Motor neuron (in vitro differentiated cells): Measurements from ENCODE around the gene CHM. TPM values are rescaled to one million over a fixed set of nuclear protein-coding genes. Genes with fewer than 3 reads are reported as not detected.
"Not testable (repeated sequence)": the region's sequence is repeated elsewhere in the genome, so short reads cannot be mapped to it uniquely, and the experiment has no call there.

ENCODE experiments used
- ATAC-seq, 8 experiments: fragments of 200-7000 bp; cut with Tn5 transposase; replicated peaks in 6 of 8; 2 replicates each; pipeline ENCODE4 v1.8.0; 2021; ENCODE audit warnings: mild to moderate bottlenecking in 8 of 8, moderate library complexity in 8 of 8
- H3K27ac ChIP-seq, 2 donors: fragments of 250-450 bp; sonication (Bioruptor Pico); 2 replicates each; pipeline ENCODE4 v1.9.0; 2021; ENCODE audit warnings: antibody characterized with exemption in 2 of 2, mild to moderate bottlenecking in 2 of 2, moderate library complexity in 1 of 2
- H3K4me1 ChIP-seq, 2 donors: fragments of 250-450 bp; sonication (Bioruptor Pico); replicated peaks in 1 of 2; 2 replicates each; pipeline ENCODE4 v1.6.1; 2021; ENCODE audit warnings: antibody characterized with exemption in 2 of 2, mild to moderate bottlenecking in 2 of 2, moderate library complexity in 1 of 2
- H3K4me3 ChIP-seq, 5 donors: fragments of 250-450 bp; sonication (Bioruptor Pico); 2 replicates each; pipeline ENCODE4 v1.9.0; 2021; ENCODE audit warnings: antibody characterized with exemption in 5 of 5, mild to moderate bottlenecking in 5 of 5, moderate library complexity in 4 of 5
- whole genome bisulfite sequencing, 10 experiments: fragments of 450-650 bp; shearing (Covaris generic); methylation state at CpG; one replicate each; pipeline ENCODE4 v1.0.0; 2022; 5-methylcytosine and 5-hydroxymethylcytosine counted together
- in situ Hi-C, 9 experiments: fragments of 400-800 bp; cut with MboI; loops; one replicate each; pipeline ENCODE4 v1.15.0; 2021; ENCODE audit warnings: low sequenced_read_pairs in 9 of 9, low pct_unique_long_range_greater_than_20kb in 2 of 9; ENCODE audit not compliant: unreplicated experiment in 9 of 9
- total RNA-seq, 8 experiments: library from RNA; unstranded; fragments of 300-600 nt; gene quantifications; 2 replicates each; pipeline versions ENCODE4 v1.2.3 to v1.2.4, GENCODE V29; 2022

CHM gene
- total RNA-seq, 8 experiments from 2014 or later: 10.8 to 44.6 (median 25.4) TPM

DNA sequence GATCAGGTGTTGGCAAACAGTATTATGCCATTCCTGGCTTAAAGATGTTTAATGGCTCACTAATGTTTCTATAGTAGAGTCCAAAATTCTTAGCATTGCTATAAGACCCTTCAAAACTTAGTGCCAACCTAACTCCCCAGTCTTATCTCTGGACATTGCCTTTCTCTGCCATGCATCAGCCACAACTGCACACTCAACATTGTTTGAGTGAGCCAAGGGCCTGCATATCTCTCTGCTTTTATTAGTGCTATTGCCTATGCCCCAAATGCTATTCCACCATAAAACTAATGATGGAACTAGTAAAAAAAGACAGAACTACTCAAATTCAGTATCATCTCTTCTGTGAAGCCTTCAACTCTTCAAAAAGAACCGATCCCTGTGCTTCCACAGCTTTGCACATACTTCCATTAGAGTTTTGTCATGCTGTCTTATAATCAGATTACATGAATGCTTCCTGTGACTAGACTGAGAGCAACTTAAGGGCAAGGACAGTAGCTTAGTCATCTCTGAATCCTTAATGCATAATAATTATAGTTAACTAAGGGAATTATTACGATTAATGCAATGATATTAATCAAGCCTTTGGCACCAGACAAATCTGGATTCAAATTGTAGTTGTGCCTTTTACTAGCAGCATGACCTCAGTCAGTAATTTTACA is 53.7 kb downstream of the CHM start:
- no peak overlapping the region for H3K27ac ChIP-seq
- H3K4me1 ChIP-seq: no peaks in the 10 kb centered on the region
- in situ Hi-C loops: no loop called here
- no peak overlapping the region for H3K4me3 ChIP-seq
- WGBS, 10 experiments: 0 to 93% methylated on average over 1 to 2 of the region's 2 CpGs; no CpG with 5 or more reads in 8 of the 10 experiments
- peak in 1 of 8 experiments; percentile 26 for ATAC-seq

DNA sequence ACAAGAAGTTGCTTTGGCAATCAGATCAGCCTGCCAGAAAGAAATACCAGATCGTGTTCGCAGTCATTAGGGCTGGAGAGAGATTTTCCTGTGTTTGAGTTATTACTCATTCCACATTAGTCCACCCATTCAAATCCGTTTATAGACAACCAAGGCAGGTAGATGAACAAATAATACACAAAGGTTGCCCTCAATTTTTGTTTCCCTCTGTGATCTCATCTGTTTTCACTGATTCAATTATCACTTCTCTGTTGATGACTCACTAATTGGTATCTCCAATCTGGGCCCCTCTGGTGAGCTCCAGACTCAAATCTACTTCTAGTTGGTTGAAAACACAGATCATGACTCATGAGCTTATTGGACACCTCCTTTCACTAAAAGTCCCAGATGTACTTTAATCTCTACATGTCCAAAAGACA is 54.5 kb downstream of the CHM start:
- no peak overlapping the region for H3K4me3 ChIP-seq
- WGBS, 10 experiments: 26 to 100% (median 80%) methylated on average over 1 to 3 of the region's 3 CpGs; no CpG with 5 or more reads in 5 of the 10 experiments
- ATAC-seq: peak in 6 of 8 experiments; percentile 44 to 84 (median 48)
- H3K4me1 ChIP-seq: no peaks in the 10 kb centered on the region
- in situ Hi-C loops: no loop called here
- H3K27ac ChIP-seq: no peak overlapping the region

DNA sequence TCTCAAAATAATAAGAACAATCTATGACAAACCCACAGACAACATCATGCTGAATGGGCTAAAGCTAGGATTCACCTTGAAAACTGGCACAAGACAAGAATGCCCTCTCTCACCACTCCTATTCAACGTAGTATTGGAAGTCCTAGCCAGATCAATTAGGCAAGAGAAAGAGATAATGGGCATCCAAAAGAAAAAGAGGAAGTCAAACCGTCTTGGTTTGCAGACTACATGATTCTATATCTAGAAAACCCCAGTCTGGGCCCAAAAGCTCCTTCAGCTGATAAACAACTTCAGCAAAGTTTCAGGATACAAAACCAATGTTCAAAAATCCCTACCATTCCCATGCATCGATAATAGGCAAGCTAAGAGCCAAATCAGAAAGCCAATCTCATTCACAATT is 59.0 kb downstream of the CHM start:
- WGBS, 10 experiments: 75 to 100% (median 100%) methylated on average over 1 to 3 of the region's 3 CpGs; no CpG with 5 or more reads in 3 of the 10 experiments
- no peak overlapping the region for H3K27ac ChIP-seq
- in situ Hi-C loops: no loop called here
- no peak for ATAC-seq
- H3K4me3 ChIP-seq: no peak overlapping the region
- H3K4me1 ChIP-seq: no peaks in the 10 kb centered on the region

DNA sequence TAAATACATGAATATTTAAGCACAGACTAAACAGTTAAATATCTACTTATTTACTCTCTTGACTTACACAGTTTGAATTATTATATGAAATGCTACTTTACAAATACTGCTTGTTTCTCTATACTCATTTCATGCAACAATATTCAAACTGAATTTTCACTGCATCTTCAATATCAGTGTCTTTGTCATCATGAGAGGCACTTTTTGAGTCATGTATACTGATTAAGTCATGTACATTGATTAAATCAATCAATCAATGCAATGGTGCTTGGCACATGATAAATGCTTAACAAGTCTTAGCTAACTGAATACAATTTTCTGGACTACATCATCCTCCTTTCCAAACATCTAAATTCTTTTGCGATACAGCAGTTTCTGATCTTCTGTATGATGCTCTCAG is 67.1 kb downstream of the CHM start:
- H3K4me3 ChIP-seq: no peak overlapping the region
- 71 to 100% (median 88%) methylated on average over 1 of the region's 1 CpG; no CpG with 5 or more reads in 5 of the 10 experiments for WGBS, 10 experiments
- ATAC-seq: no peak
- in situ Hi-C loops: no loop called here
- no peak overlapping the region for H3K27ac ChIP-seq
- no peaks in the 10 kb centered on the region for H3K4me1 ChIP-seq

DNA sequence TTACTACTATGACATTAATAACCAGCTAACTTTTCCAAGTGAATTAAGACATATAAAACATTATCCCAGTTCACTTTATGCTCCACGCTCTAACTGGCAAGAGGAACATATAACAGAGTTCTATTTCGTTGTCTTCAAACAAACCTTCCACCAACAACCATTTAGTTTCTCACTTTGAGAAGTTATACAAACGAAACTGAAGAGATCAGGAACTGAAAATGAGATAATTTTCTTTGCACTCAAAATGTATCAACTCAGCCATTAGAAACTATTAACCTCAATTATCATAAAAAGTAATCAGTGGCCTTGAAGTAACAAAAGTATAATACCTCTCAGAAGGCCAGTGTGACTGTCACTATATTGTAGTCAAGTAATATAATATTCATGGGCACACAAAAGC is 70.1 kb downstream of the CHM start:
- Histone ChIP-seq H3K4me3 (no peak overlapping the region), H3K27ac (no peak overlapping the region), H3K4me1 (no peaks in the 10 kb centered on the region)
- 29 to 100% (median 95%) methylated on average over 1 to 3 of the region's 3 CpGs; no CpG with 5 or more reads in 3 of the 10 experiments for WGBS, 10 experiments
- ATAC-seq: no peak
- in situ Hi-C loops: no loop called here

DNA sequence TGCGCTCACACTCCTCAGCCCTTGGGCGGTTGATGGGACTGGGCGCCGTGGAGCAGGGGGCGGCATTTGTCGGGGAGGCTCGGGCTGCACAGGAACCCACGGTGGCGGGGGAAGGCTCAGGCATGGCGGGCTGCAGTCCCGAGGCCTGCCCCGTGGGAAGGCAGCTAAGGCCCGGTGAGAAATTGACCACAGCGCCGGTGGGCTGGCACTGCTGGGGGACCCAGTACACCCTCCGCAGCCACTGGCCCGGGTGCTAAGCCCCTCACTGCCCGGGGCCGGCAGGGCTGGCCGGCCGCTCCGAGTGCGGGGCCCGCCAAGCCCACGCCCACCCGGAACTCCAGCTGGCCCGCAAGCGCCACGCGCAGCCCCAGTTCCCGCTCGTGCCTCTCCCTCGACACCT is 75.0 kb downstream of the CHM start:
- H3K4me3 ChIP-seq, H3K27ac ChIP-seq, ATAC-seq, H3K4me1 ChIP-seq, in situ Hi-C loops: not testable (repeated sequence)
- WGBS, 10 experiments: no CpG with 5 or more reads among the region's 33 CpGs

DNA sequence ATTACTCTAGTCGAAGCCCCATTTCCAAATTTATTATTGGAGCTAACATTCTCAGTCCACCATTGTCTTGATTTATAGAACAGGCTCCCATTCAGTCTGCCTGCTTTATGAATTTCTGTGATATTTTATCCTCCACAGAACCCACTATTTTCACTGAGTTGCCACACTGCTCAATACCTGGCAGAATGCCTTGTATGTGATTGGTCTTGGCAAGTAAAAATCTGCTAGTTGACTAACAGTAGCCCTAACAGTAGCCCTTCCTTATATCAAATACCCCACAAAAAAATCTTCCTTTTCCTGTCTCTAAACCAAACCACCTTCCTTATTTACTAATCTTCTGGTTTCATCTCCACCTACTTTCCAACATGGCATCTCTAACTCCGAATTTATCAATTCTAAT is 82.6 kb downstream of the CHM start:
- in situ Hi-C loops: no loop called here
- Histone ChIP-seq H3K4me1 (no peaks in the 10 kb centered on the region), H3K27ac (no peak overlapping the region), H3K4me3 (no peak overlapping the region)
- WGBS, 10 experiments: 43 to 100% (median 100%) methylated on average over 1 to 2 of the region's 2 CpGs; no CpG with 5 or more reads in 3 of the 10 experiments
- ATAC-seq: no peak

DNA sequence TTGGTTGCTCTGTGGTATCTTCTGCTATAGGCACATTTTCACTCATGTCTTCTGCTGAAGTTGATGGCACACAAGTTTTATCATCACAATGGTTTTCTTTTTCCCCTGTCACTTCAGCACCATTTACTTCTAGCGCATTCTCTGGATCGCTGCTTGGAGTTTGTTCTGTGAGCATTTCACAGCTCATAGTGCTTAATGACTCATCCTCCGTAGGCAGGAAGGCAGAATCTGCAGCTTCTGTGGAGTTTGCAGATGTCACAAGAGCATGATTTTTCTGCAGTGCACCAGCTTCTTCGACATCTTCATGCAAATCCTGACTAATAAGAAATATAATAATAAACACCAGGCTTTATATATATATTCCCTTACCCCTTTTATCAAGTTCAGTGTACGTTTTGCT is 83.6 kb downstream of the CHM start:
- WGBS, 10 experiments: 0 to 90% (median 50%) methylated on average over 1 to 5 of the region's 5 CpGs; no CpG with 5 or more reads in 3 of the 10 experiments
- Histone ChIP-seq H3K4me3 (no peak overlapping the region), H3K4me1 (no peaks in the 10 kb centered on the region), H3K27ac (no peak overlapping the region)
- peak in 7 of 8 experiments; percentile 19 to 65 (median 56) for ATAC-seq
- in situ Hi-C loops: no loop called here

DNA sequence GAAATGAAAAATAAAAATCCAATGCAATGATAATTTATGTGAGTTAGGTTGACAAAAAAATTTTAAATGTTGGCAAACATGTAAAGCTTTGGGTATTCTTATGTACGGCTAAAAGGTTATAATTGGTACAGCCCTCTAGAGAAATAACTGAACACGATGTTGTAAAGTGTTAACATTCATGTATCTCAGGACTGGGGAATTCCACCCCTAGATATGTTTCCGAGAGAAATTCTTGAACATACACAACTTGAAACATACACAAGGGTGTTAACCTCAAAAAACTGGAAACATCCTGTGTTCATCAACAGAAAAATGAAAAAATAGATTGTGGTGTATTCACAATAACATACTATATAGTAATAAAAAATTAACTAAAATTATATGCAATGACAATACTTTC is 91.8 kb downstream of the CHM start:
- Histone ChIP-seq H3K4me1 (no peaks in the 10 kb centered on the region), H3K4me3 (no peak overlapping the region), H3K27ac (no peak overlapping the region)
- in situ Hi-C loops: no loop called here
- ATAC-seq: no peak
- 14 to 100% (median 71%) methylated on average over 1 to 3 of the region's 3 CpGs; no CpG with 5 or more reads in 5 of the 10 experiments for WGBS, 10 experiments

DNA sequence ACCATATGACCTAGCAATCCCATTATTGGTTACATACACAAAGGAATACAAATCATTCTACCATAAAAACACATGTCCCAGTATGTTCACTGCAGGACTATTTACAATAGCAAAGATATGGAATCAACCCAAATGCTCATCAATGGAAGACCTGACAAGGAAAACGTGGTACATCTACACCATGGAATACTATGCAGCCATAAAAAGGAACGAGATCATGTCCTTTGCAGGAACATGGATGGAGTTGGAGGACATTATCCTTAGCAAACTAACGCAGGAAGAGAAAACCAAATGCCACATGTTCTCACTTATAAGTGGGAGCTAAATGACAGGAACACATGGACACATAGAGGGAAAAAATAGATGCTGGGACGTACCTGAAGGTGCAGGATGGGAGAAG is 102.6 kb downstream of the CHM start:
- ATAC-seq, in situ Hi-C loops, H3K27ac ChIP-seq, H3K4me3 ChIP-seq, H3K4me1 ChIP-seq: not testable (repeated sequence)
- WGBS, 10 experiments: 76 to 86% methylated on average over 3 to 4 of the region's 4 CpGs; no CpG with 5 or more reads in 8 of the 10 experiments

DNA sequence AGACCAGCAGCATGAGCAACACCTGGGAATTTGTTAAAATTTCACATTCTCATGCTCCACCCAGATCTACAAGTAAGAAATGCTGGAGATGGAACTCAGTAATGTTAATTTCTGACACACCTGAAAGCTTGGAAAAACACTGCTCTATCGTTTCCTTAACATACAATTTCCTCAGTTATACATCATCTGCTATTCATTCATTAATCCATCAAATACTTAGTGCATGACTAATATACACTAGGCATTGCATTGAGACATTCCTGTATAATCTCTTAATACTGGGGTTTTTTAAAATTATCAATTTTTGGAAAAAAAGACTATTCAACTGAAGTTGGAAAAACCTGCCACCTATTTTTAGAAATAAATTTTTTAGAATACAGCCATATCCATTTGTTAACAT is 106.1 kb downstream of the CHM start:
- in situ Hi-C loops: no loop called here
- 60 to 78% methylated on average over 1 of the region's 1 CpG; no CpG with 5 or more reads in 8 of the 10 experiments for WGBS, 10 experiments
- Histone ChIP-seq H3K27ac (no peak overlapping the region), H3K4me3 (no peak overlapping the region), H3K4me1 (no peaks in the 10 kb centered on the region)
- ATAC-seq: no peak

DNA sequence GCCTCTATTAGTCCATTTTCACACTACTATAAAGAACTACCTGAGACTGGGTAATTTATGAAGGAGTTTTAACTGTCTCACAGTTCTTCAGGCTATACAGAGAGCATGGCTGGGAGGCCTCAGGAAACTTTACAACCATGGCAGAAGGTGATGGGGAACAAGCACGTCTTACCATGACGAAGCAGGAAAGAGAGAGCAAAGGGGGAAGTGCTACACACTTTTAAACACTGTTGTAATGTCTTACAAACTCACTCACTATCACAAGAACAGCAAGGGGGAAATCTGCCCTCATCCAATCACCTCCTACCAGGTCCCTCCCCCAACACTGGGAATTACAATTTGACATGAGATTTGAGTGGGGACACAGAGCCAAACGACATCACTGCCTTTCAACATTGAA is 107.4 kb downstream of the CHM start:
- in situ Hi-C loops, ATAC-seq, H3K4me1 ChIP-seq, H3K4me3 ChIP-seq, H3K27ac ChIP-seq: not testable (repeated sequence)
- WGBS, 10 experiments: 20 to 71% methylated on average over 1 to 3 of the region's 3 CpGs; no CpG with 5 or more reads in 8 of the 10 experiments

DNA sequence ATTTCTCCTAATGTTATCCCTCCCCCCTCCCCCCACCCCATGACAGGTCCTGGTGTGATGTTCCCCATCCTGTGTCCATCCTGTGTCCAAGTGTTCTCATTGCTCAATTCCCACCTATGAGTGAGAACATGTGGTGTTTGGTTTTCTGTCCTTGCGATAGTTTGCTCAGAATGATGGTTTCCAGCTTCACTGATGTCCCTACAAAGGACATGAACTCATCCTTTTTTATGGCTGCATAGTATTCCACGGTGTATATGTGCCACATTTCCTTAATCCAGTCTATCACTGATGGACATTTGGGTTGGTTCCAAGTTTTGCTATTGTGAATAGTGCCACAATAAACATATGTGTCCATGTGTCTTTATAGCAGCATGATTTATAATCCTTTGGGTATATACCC is 113.0 kb downstream of the CHM start:
- H3K4me1 ChIP-seq, in situ Hi-C loops, H3K4me3 ChIP-seq: not testable (repeated sequence)

DNA sequence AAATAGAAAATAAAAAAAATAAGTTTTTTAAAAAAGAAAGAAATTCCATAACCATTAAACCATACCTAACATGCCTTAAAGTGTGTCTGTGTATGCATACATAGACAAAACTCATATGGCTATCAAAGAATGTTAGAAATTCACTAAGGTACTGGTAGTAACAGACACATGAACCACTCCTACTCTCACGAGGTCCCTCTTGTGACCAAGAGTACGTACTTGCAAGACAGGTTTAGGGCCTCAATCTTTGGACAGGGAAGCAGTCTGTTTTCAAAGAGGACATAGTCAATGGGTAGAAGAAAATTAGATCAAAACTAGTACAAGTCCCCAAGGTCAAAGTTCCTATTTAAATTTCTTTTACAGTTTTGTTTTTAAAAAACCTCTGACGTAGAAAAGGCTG is 117.3 kb downstream of the CHM start:
- no peak overlapping the region for H3K27ac ChIP-seq
- WGBS, 10 experiments: 73 to 100% (median 96%) methylated on average over 1 to 3 of the region's 3 CpGs; no CpG with 5 or more reads in 4 of the 10 experiments
- H3K4me3 ChIP-seq: no peak overlapping the region
- ATAC-seq: no peak
- in situ Hi-C loops: no loop called here
- peaks cover 0 to 2% of the 10 kb centered on the region in 2 donors for H3K4me1 ChIP-seq

More for the DNA sequence above, 113.0 kb downstream of the CHM start:
- no CpG with 5 or more reads among the region's 2 CpGs for WGBS, 10 experiments
- H3K27ac ChIP-seq, ATAC-seq: not testable (repeated sequence)
